Right lobe of liver (tissue), 6 donors: Measurements from ENCODE around the gene APOC3. TPM values are rescaled to one million over a fixed set of nuclear protein-coding genes. Genes with fewer than 3 reads are reported as not detected.

Experiments used
- ATAC-seq, 4 donors: fragments of 200-7000 bp; cut with Tn5 transposase; one replicate each; pipeline ENCODE4 v1.9.1; 2020; ENCODE audit warnings: mild to moderate bottlenecking in 4 of 4, moderate library complexity in 4 of 4
- DNase-seq, 3 donors: peaks; one replicate each; pipeline ENCODE4 v3.0.0-alpha.2; 2020
- H3K27ac ChIP-seq, 3 donors: fragments of 200-600 bp; one replicate each; pipeline ENCODE4 v1.8.0; 2022
- H3K27me3 ChIP-seq, 2 donors: fragments of 200-600 bp; one replicate each; pipeline ENCODE4 v1.8.0; 2022
- H3K36me3 ChIP-seq, 4 donors: fragments of 200-600 bp; sonication (generic) in 1 of 4; one replicate each; pipeline versions ENCODE4 v1.5.1 to v1.8.0; 2017 to 2022; ENCODE audit warnings: control low read depth in 1 of 4
- H3K4me1 ChIP-seq, 4 donors: fragments of 200-600 bp; sonication (generic) in 1 of 4; one replicate each; pipeline versions ENCODE4 v1.5.1 to v1.8.0; 2017 to 2022; ENCODE audit warnings: control low read depth in 1 of 4
- H3K4me3 ChIP-seq, 3 donors: fragments of 200-600 bp; one replicate each; pipeline ENCODE4 v1.8.0; 2022
- H3K9me3 ChIP-seq, 4 donors: fragments of 200-600 bp; sonication (generic) in 1 of 4; one replicate each; pipeline versions ENCODE4 v1.5.1 to v1.8.0; 2017 to 2022; ENCODE audit warnings: control low read depth in 1 of 4
- CTCF ChIP-seq, 4 donors: fragments of 200-600 bp in 3 of 4; fragments of 450-650 bp in 1 of 4; IDR thresholded peaks; one replicate each; pipeline versions ENCODE4 v1.5.1 to v1.8.0; 2016 to 2022; ENCODE audit warnings: antibody characterized with exemption in 4 of 4, mild to moderate bottlenecking in 2 of 4
- POLR2A ChIP-seq: fragments of 450-650 bp; IDR thresholded peaks from one replicate; pipeline ENCODE4 v1.6.1; 2017; ENCODE audit warnings: antibody characterized with exemption, mild to moderate bottlenecking
- WGBS: methylation state at CpG from one replicate; pipeline ENCODE4 v1.1.6; 2018; ENCODE audit warnings: low coverage, low lambda C conversion rate; ENCODE audit not compliant: insufficient coverage; ENCODE audit errors: missing lambda C conversion rate; 5-methylcytosine and 5-hydroxymethylcytosine counted together
- intact Hi-C, 2 donors: fragments of 100-400 bp; cut with DNase I; formaldehyde crosslinking; loops; one replicate each; pipeline versions ENCODE4 v1.11.2 to v1.14.1; 2022
- total RNA-seq, 6 experiments: library from RNA; depleted of rRNA in 2 of 6; stranded (reverse); fragments of >200 nt in 2 of 6; fragmentation: NEBNext Ultra II Directional in 3 of 6; extraction: Animal tissue kit (Norgen Biotek cat#: 25700) in 3 of 6; gene quantifications; one replicate each; pipeline versions ENCODE4 v1.1.0 to v1.2.4, GENCODE V29; 2016 to 2023
- donor health status: DM: no; HTN: yes; CAD: no.
- donor health status: DM: no; HTN: no; CAD: no.
- donor health status: DM: no; HTN: no; CAD: no.
- donor health status: DM: no; HTN: yes; CAD: no.
- donor health status: DM: no; HTN: yes; CAD: no.

The APOC3 gene
- total RNA-seq, 6 experiments from 2014 or later, result 4,225 to 15,106 (median 9,815) TPM

GRCh38 chr11:116840746-116841296, 11.1 kb downstream of the APOC3 start:
- peaks cover 0 to 20% (median 1%) of the 10 kb centered on the region in 4 donors for H3K36me3 ChIP-seq
- no peak for TF ChIP-seq POLR2A
- no peak for TF ChIP-seq CTCF (IDR thresholded peaks at IDR 0.05)

GRCh38 chr11:116842117-116842516, 12.4 kb downstream of the APOC3 start:
- no peak overlapping the region for H3K4me3 ChIP-seq
- peaks cover 0 to 36% (median 18%) of the 10 kb centered on the region in 4 donors for H3K4me1 ChIP-seq
- 93% methylated on average over 2 of the region's 4 CpGs for WGBS
- intact Hi-C loops, result no loop called here
- no peaks in the 10 kb centered on the region for H3K9me3 ChIP-seq
- ATAC-seq, result no peak
- H3K27me3 ChIP-seq, result no peaks in the 10 kb centered on the region
- peaks cover 0 to 31% (median 8%) of the 10 kb centered on the region in 4 donors for H3K36me3 ChIP-seq
- no peak for DNase-seq
- no peak overlapping the region for H3K27ac ChIP-seq
- TF ChIP-seq CTCF (IDR thresholded peaks at IDR 0.05), result no peak

More at GRCh38 chr11:116840746-116841296, 11.1 kb downstream of the APOC3 start:
- peaks cover 0 to 36% (median 18%) of the 10 kb centered on the region in 4 donors for H3K4me1 ChIP-seq
- ATAC-seq, result peak; percentile 44 to 68 (median 50)
- H3K9me3 ChIP-seq, result no peaks in the 10 kb centered on the region
- WGBS, result 42% methylated on average over 8 of the region's 9 CpGs
- DNase-seq, result peak in 2 of 3 donors; percentile 71 to 81
- peak overlapping the region in 2 of 3 donors; percentile 74 to 76 for H3K27ac ChIP-seq
- H3K4me3 ChIP-seq, result no peak overlapping the region
- intact Hi-C loops, result no loop called here
- H3K27me3 ChIP-seq, result no peaks in the 10 kb centered on the region

GRCh38 chr11:116842909-116843308, 13.2 kb downstream of the APOC3 start:
- no peak overlapping the region for H3K27ac ChIP-seq
- 14% methylated on average over 4 of the region's 4 CpGs for WGBS

GRCh38 chr11:116843661-116844060, 14.0 kb downstream of the APOC3 start:
- no peak overlapping the region for H3K4me3 ChIP-seq
- no peak overlapping the region for H3K27ac ChIP-seq
- peaks cover 0 to 44% (median 12%) of the 10 kb centered on the region in 4 donors for H3K36me3 ChIP-seq
- H3K9me3 ChIP-seq, result no peaks in the 10 kb centered on the region
- DNase-seq, result no peak
- no peak for TF ChIP-seq CTCF (IDR thresholded peaks at IDR 0.05)
- TF ChIP-seq POLR2A, result no peak
- intact Hi-C loops, result no loop called here
- H3K27me3 ChIP-seq, result no peaks in the 10 kb centered on the region
- ATAC-seq, result no peak
- peaks cover 0 to 26% (median 12%) of the 10 kb centered on the region in 4 donors for H3K4me1 ChIP-seq
- WGBS, result 87% methylated on average over 5 of the region's 9 CpGs

More at GRCh38 chr11:116842909-116843308, 13.2 kb downstream of the APOC3 start:
- no peaks in the 10 kb centered on the region for H3K9me3 ChIP-seq
- intact Hi-C loops, result no loop called here
- no peaks in the 10 kb centered on the region for H3K27me3 ChIP-seq
- DNase-seq (no peak), ATAC-seq (peak in 2 of 4 donors; percentile 4 to 6)
- H3K4me1 ChIP-seq, result peaks cover 0 to 32% (median 17%) of the 10 kb centered on the region in 4 donors
- H3K36me3 ChIP-seq, result peaks cover 0 to 38% (median 8%) of the 10 kb centered on the region in 4 donors
- no peak overlapping the region for H3K4me3 ChIP-seq
- no peak for TF ChIP-seq POLR2A
- no peak for TF ChIP-seq CTCF (IDR thresholded peaks at IDR 0.05)
